ENCODE data around the gene SPRING1. TPM values are rescaled to one million over a fixed set of nuclear protein-coding genes. Genes with fewer than 3 reads are reported as not detected.
A peak's percentile ranks its signal among the peaks of the same experiment; 100 is the strongest.

The SPRING1 gene
- total RNA-seq, 1 experiment from 2014 or later = 44.2 TPM

GRCh38 chr12:116708826-116709756 is 28.8 kb downstream of the SPRING1 start:
- Histone ChIP-seq H3K4me1 (ENCODE audit: insufficient read depth, low read length) (no peaks in the 10 kb centered on the region; the same call in 1 of the 2 replicates), H3K9me3 (ENCODE audit: control insufficient read depth, low read depth, low read length) (no peaks in the 10 kb centered on the region), H3K14ac (ENCODE audit: insufficient read depth, low read length) (no peak overlapping the region), H3K27ac (ENCODE audit: insufficient read length, low read depth, low read length) (no peak overlapping the region), H3T11ph (ENCODE audit: low read length) (no peak overlapping the region), H3K4me2 (ENCODE audit: insufficient read depth, insufficient read length, low read length) (no peak overlapping the region), H2BK15ac (ENCODE audit: low read depth, low read length) (no peak overlapping the region), H3K18ac (ENCODE audit: insufficient read length, low read depth, low read length) (no peak overlapping the region), H2AK5ac (ENCODE audit: insufficient read length, low read length) (no peak overlapping the region), H2BK20ac (ENCODE audit: low read depth, low read length, poor library complexity, severe bottlenecking) (no peak overlapping the region), H3K27me3 (ENCODE audit: insufficient read depth, low read length) (no peaks in the 10 kb centered on the region), H3K79me1 (ENCODE audit: insufficient read depth, low read depth, low read length, poor library complexity, severe bottlenecking) (no peaks in the 10 kb centered on the region), H3K9ac (ENCODE audit: extremely low read depth, insufficient read length, low read length) (no peak overlapping the region), H2BK12ac (ENCODE audit: insufficient read length, low read depth, low read length) (no peak overlapping the region), H2BK5ac (ENCODE audit: insufficient read length, low read length) (no peak overlapping the region), H3K79me2 (ENCODE audit: insufficient read depth, low read length) (no peaks in the 10 kb centered on the region), H3K4ac (ENCODE audit: low read depth, low read length) (no peak overlapping the region), H2BK120ac (ENCODE audit: low read depth, low read length, poor library complexity, severe bottlenecking) (no peak overlapping the region), H4K91ac (ENCODE audit: insufficient read length, low read depth, low read length) (no peak overlapping the region), H3K23ac (ENCODE audit: insufficient read length, low read depth, low read length) (no peak overlapping the region), H4K5ac (ENCODE audit: insufficient read length, low read depth, low read length) (no peak overlapping the region), H4K8ac (replicated peaks; ENCODE audit: insufficient read length, low read depth, low read length) (no peak overlapping the region), H3K23me2 (ENCODE audit: insufficient read length, low read depth, low read length, poor library complexity, severe bottlenecking) (no peaks in the 10 kb centered on the region), H4K20me1 (ENCODE audit: control insufficient read depth, insufficient read depth, insufficient read length) (no peaks in the 10 kb centered on the region), H2AFZ (ENCODE audit: low read length) (no peak overlapping the region), H3K56ac (ENCODE audit: insufficient read length, low read depth, low read length) (no peak overlapping the region)
- no CpG with 5 or more reads among the region's 26 CpGs for WGBS (ENCODE audit: extremely low coverage, insufficient read length, low lambda C conversion rate)
- H3K27me3 Mint-ChIP-seq (ENCODE audit: low read depth) = peaks cover 16% of the 10 kb centered on the region
- peaks cover 0 to 15% of the 10 kb centered on the region in 2 experiments; a peak in 3 of 4 replicates for H3K4me1 Mint-ChIP-seq
- H3K9me3 Mint-ChIP-seq = no peaks in the 10 kb centered on the region
- no peak overlapping the region for H3K4me3 Mint-ChIP-seq
- TF ChIP-seq, protein P1, sequence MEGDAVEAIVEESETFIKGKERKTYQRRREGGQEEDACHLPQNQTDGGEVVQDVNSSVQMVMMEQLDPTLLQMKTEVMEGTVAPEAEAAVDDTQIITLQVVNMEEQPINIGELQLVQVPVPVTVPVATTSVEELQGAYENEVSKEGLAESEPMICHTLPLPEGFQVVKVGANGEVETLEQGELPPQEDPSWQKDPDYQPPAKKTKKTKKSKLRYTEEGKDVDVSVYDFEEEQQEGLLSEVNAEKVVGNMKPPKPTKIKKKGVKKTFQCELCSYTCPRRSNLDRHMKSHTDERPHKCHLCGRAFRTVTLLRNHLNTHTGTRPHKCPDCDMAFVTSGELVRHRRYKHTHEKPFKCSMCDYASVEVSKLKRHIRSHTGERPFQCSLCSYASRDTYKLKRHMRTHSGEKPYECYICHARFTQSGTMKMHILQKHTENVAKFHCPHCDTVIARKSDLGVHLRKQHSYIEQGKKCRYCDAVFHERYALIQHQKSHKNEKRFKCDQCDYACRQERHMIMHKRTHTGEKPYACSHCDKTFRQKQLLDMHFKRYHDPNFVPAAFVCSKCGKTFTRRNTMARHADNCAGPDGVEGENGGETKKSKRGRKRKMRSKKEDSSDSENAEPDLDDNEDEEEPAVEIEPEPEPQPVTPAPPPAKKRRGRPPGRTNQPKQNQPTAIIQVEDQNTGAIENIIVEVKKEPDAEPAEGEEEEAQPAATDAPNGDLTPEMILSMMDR (conservative IDR thresholded peaks at IDR 0.05) = peak; percentile 58
- no peak overlapping the region for H3K27ac Mint-ChIP-seq
- peak; percentile 51 for DNase-seq
- peaks cover 0 to 5% (median 3%) of the 10 kb centered on the region in 3 experiments; a peak in 3 of 7 replicates for H3K36me3 Mint-ChIP-seq (ENCODE audit: insufficient read depth in 1 of 3, low read depth in 3 of 3)
